GM23338 (cell line): ENCODE measurements around the gene SUSD1. TPM values are rescaled to one million over a fixed set of nuclear protein-coding genes. Genes with fewer than 3 reads are reported as not detected.

Experiments
- ATAC-seq: fragments of 200-7000 bp; cut with Tn5 transposase; 3 replicates; pipeline ENCODE4 v1.9.1; 2020
- DNase-seq: peaks from one replicate; pipeline ENCODE4 v3.0.0-alpha.2; 2015; ENCODE audit warnings: low spot score
- H2AFZ ChIP-seq: fragments of 200-600 bp; sonication (generic); 2 replicates; pipeline ENCODE4 v1.8.0; 2016; ENCODE audit warnings: antibody characterized with exemption, mild to moderate bottlenecking, moderate library complexity
- H3F3A ChIP-seq: fragments of 200-600 bp; sonication (generic); replicated peaks from 2 replicates; pipeline ENCODE4 v1.8.0; 2017; ENCODE audit warnings: antibody characterized with exemption, mixed run types, low read depth
- H3K27ac ChIP-seq: fragments of 200-600 bp; sonication (generic); 2 replicates; pipeline ENCODE4 v1.6.1; 2016; ENCODE audit warnings: low read depth
- H3K27me3 ChIP-seq: fragments of 200-600 bp; sonication (generic); 2 replicates; pipeline ENCODE4 v1.8.0; 2016; ENCODE audit warnings: mild to moderate bottlenecking, mixed run types, moderate library complexity; ENCODE audit not compliant: insufficient read depth
- H3K36me3 ChIP-seq: fragments of 200-600 bp; sonication (generic); 2 replicates; pipeline ENCODE4 v1.8.0; 2016; ENCODE audit warnings: mild to moderate bottlenecking; ENCODE audit not compliant: insufficient read depth
- H3K4me1 ChIP-seq: fragments of 200-600 bp; sonication (generic); 2 replicates; pipeline ENCODE4 v1.8.0; 2016; ENCODE audit warnings: mild to moderate bottlenecking, moderate library complexity; ENCODE audit not compliant: insufficient read depth
- H3K4me2 ChIP-seq: fragments of 200-600 bp; sonication (generic); 2 replicates; pipeline ENCODE4 v1.7.1; 2017; ENCODE audit warnings: mixed run types
- H3K4me3 ChIP-seq: fragments of 200-600 bp; sonication (generic); 2 replicates; pipeline ENCODE4 v1.6.1; 2016; ENCODE audit warnings: mixed run types
- H3K79me2 ChIP-seq: fragments of 200-600 bp; sonication (generic); replicated peaks from 2 replicates; pipeline ENCODE4 v1.8.0; 2017; ENCODE audit warnings: mild to moderate bottlenecking; ENCODE audit not compliant: insufficient read depth
- H3K9me2 ChIP-seq: fragments of 200-600 bp; sonication (generic); 2 replicates; pipeline ENCODE4 v1.8.0; 2017; ENCODE audit not compliant: insufficient read depth
- H4K20me1 ChIP-seq: fragments of 200-600 bp; sonication (generic); replicated peaks from 2 replicates; pipeline ENCODE4 v1.8.0; 2017; ENCODE audit warnings: mild to moderate bottlenecking; ENCODE audit not compliant: insufficient read depth
- H3K27ac Mint-ChIP-seq: 2 replicates; pipeline ENCODE4 v1.8.0; 2020; ENCODE audit warnings: inconsistent platforms, mild to moderate bottlenecking, moderate library complexity, mixed read lengths
- H3K27me3 Mint-ChIP-seq: 3 replicates; pipeline ENCODE4 v1.8.0; 2022; ENCODE audit warnings: low read depth, mild to moderate bottlenecking, moderate library complexity, mixed read lengths, inconsistent platforms; ENCODE audit not compliant: insufficient read depth, poor library complexity
- H3K36me3 Mint-ChIP-seq: 3 replicates; pipeline ENCODE4 v1.8.0; 2021; ENCODE audit warnings: low read depth, mild to moderate bottlenecking, inconsistent platforms, moderate library complexity, mixed read lengths
- H3K4me1 Mint-ChIP-seq: 3 replicates; pipeline ENCODE4 v1.8.0; 2020; ENCODE audit warnings: mild to moderate bottlenecking, inconsistent platforms, mixed read lengths
- H3K4me3 Mint-ChIP-seq: 3 replicates; pipeline ENCODE4 v1.8.0; 2021; ENCODE audit warnings: moderate library complexity, mild to moderate bottlenecking, inconsistent platforms, mixed read lengths
- H3K9me3 Mint-ChIP-seq: 3 replicates; pipeline ENCODE4 v1.8.0; 2020; ENCODE audit warnings: moderate library complexity, mild to moderate bottlenecking, inconsistent platforms, mixed read lengths
- EZH2phosphoT487 ChIP-seq: fragments of 200-600 bp; sonication (generic); IDR thresholded peaks from one replicate; pipeline ENCODE4 v1.8.1; 2018; ENCODE audit warnings: antibody characterized with exemption; ENCODE audit not compliant: unreplicated experiment
- POLR2AphosphoS5 ChIP-seq: IDR thresholded peaks from 2 replicates; pipeline ENCODE4 v1.6.1; 2016; ENCODE audit warnings: antibody characterized with exemption, low read depth
- REST ChIP-seq: IDR thresholded peaks from one replicate; pipeline ENCODE4 v1.6.1; 2018; ENCODE audit warnings: antibody characterized with exemption; ENCODE audit not compliant: unreplicated experiment
- STAT1 ChIP-seq: IDR thresholded peaks from one replicate; pipeline ENCODE4 v1.6.1; 2016; ENCODE audit warnings: antibody characterized with exemption; ENCODE audit not compliant: unreplicated experiment
- ZNF331 ChIP-seq: fragments of 250-450 bp; sonication (Bioruptor Pico); IDR thresholded peaks from 2 replicates; pipeline ENCODE4 v1.5.0; 2020; ENCODE audit warnings: low read depth, mild to moderate bottlenecking, moderate library complexity
- polyA plus RNA-seq: library from polyadenylated mRNA; unstranded; fragments of >200 nt; fragmentation: Nextera tagmentation; extraction: Ambion mirVana; gene quantifications from 2 replicates; pipeline ENCODE4 v1.2.1, GENCODE V29; 2016
- total RNA-seq: library from RNA; depleted of rRNA; stranded (reverse); fragments of >200 nt; shearing (Covaris generic); gene quantifications from 2 replicates; pipeline ENCODE4 v1.2.3, GENCODE V29; 2014
- TF ChIP-seq, protein P1 (sequence below): fragments of 250-450 bp; sonication (Bioruptor Pico); IDR thresholded peaks from 2 replicates; pipeline ENCODE4 v1.5.0; 2020; ENCODE audit warnings: mild to moderate bottlenecking, moderate library complexity

Gene SUSD1
- total and polyA plus RNA-seq, 2 experiments from 2014 or later = 1.2 to 6.4 TPM

DNA sequence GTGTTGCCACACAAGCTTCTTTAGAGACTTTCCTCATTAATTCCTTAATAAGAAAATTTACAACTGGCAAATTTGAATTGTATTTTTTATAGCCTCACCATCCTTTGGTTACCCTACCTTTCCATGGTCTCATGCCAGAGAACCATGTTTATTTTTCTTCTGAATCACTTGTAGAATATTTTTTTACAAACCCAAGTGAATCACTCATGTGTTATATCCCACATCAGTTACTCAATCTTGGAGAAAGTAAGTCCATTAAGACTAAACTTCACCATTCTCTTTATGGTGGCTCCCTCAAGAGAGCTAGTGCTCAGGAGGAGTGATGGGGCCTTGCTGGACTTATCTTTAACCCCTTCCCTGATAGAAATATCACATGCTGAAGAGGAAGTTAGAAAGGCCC lies 128.9 kb downstream of the SUSD1 start (continued):
- TF ChIP-seq, protein P1, sequence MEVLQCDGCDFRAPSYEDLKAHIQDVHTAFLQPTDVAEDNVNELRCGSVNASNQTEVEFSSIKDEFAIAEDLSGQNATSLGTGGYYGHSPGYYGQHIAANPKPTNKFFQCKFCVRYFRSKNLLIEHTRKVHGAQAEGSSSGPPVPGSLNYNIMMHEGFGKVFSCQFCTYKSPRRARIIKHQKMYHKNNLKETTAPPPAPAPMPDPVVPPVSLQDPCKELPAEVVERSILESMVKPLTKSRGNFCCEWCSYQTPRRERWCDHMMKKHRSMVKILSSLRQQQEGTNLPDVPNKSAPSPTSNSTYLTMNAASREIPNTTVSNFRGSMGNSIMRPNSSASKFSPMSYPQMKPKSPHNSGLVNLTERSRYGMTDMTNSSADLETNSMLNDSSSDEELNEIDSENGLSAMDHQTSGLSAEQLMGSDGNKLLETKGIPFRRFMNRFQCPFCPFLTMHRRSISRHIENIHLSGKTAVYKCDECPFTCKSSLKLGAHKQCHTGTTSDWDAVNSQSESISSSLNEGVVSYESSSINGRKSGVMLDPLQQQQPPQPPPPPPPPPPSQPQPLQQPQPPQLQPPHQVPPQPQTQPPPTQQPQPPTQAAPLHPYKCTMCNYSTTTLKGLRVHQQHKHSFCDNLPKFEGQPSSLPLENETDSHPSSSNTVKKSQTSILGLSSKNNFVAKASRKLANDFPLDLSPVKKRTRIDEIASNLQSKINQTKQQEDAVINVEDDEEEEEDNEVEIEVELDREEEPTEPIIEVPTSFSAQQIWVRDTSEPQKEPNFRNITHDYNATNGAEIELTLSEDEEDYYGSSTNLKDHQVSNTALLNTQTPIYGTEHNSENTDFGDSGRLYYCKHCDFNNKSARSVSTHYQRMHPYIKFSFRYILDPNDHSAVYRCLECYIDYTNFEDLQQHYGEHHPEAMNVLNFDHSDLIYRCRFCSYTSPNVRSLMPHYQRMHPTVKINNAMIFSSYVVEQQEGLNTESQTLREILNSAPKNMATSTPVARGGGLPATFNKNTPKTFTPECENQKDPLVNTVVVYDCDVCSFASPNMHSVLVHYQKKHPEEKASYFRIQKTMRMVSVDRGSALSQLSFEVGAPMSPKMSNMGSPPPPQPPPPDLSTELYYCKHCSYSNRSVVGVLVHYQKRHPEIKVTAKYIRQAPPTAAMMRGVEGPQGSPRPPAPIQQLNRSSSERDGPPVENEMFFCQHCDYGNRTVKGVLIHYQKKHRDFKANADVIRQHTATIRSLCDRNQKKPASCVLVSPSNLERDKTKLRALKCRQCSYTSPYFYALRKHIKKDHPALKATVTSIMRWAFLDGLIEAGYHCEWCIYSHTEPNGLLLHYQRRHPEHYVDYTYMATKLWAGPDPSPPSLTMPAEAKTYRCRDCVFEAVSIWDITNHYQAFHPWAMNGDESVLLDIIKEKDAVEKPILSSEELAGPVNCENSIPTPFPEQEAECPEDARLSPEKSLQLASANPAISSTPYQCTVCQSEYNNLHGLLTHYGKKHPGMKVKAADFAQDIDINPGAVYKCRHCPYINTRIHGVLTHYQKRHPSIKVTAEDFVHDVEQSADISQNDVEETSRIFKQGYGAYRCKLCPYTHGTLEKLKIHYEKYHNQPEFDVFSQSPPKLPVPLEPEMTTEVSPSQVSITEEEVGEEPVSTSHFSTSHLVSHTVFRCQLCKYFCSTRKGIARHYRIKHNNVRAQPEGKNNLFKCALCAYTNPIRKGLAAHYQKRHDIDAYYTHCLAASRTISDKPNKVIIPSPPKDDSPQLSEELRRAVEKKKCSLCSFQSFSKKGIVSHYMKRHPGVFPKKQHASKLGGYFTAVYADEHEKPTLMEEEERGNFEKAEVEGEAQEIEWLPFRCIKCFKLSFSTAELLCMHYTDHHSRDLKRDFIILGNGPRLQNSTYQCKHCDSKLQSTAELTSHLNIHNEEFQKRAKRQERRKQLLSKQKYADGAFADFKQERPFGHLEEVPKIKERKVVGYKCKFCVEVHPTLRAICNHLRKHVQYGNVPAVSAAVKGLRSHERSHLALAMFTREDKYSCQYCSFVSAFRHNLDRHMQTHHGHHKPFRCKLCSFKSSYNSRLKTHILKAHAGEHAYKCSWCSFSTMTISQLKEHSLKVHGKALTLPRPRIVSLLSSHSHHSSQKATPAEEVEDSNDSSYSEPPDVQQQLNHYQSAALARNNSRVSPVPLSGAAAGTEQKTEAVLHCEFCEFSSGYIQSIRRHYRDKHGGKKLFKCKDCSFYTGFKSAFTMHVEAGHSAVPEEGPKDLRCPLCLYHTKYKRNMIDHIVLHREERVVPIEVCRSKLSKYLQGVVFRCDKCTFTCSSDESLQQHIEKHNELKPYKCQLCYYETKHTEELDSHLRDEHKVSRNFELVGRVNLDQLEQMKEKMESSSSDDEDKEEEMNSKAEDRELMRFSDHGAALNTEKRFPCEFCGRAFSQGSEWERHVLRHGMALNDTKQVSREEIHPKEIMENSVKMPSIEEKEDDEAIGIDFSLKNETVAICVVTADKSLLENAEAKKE (CRISPR knock-in tag) = no peak
- no peak for TF ChIP-seq ZNF331 (CRISPR knock-in tag)

GRCh38 chr9:112044881-112045280 lies 130.2 kb downstream of the SUSD1 start:
- Mint-ChIP-seq H3K36me3 (no peaks in the 10 kb centered on the region; the same call in 2 of the 3 replicates), H3K9me3 (no peaks in the 10 kb centered on the region; the same call in 2 of the 3 replicates), H3K4me3 (no peak overlapping the region), H3K27me3 (peaks cover 2% of the 10 kb centered on the region), H3K27ac (no peak overlapping the region), H3K4me1 (peaks cover 28% of the 10 kb centered on the region)
- H3K9me2 ChIP-seq = peaks cover 17% of the 10 kb centered on the region
- DNase-seq = no peak
- H3K79me2 ChIP-seq = no peaks in the 10 kb centered on the region
- H3K4me3 ChIP-seq = no peak overlapping the region
- ATAC-seq = no peak
- no peak overlapping the region for H2AFZ ChIP-seq
- H3K27ac ChIP-seq = no peak overlapping the region
- H3K4me2 ChIP-seq = no peak overlapping the region
- no peaks in the 10 kb centered on the region for H3F3A ChIP-seq
- H4K20me1 ChIP-seq = no peaks in the 10 kb centered on the region
- H3K36me3 ChIP-seq = no peaks in the 10 kb centered on the region
- H3K27me3 ChIP-seq = no peaks in the 10 kb centered on the region
- peaks cover 7% of the 10 kb centered on the region; the same call in 1 of the 2 replicates for H3K4me1 ChIP-seq
- TF ChIP-seq, protein P1 (CRISPR knock-in tag) = no peak
- TF ChIP-seq REST (no peak), EZH2phosphoT487 (no peak), POLR2AphosphoS5 (no peak), STAT1 (no peak)
